Dendritic cell treated with granulocyte-macrophage colony-stimulating factor and Interleukin-4, amounts not matched to agents 40 ng/mL and 50 ng/mL, for 4 days (primary cell): ENCODE results near the gene GFER.

Experiments
- H3K27ac Mint-ChIP-seq: one replicate; pipeline ENCODE4 v1.8.0; 2022; ENCODE audit warnings: mild to moderate bottlenecking, mixed read lengths
- H3K27me3 Mint-ChIP-seq: one replicate; pipeline ENCODE4 v1.8.0; 2022; ENCODE audit warnings: mild to moderate bottlenecking, mixed read lengths
- H3K36me3 Mint-ChIP-seq: one replicate; pipeline ENCODE4 v1.8.0; 2022; ENCODE audit warnings: low read depth, mixed read lengths
- H3K4me1 Mint-ChIP-seq: one replicate; pipeline ENCODE4 v1.8.0; 2022; ENCODE audit warnings: low read depth, mixed read lengths
- H3K4me3 Mint-ChIP-seq: one replicate; pipeline ENCODE4 v1.8.0; 2022; ENCODE audit warnings: mild to moderate bottlenecking, moderate library complexity, mixed read lengths
- H3K9me3 Mint-ChIP-seq: one replicate; pipeline ENCODE4 v1.8.0; 2022; ENCODE audit warnings: mixed read lengths
- intact Hi-C: fragments of 100-400 bp; cut with micrococcal nuclease; formaldehyde crosslinking; loops from one replicate; pipeline ENCODE4 v1.15.0; 2022

Gene GFER

GRCh38 chr16:1998852-1999801 lies 15.1 kb downstream of the GFER start:
- H3K36me3 Mint-ChIP-seq: peaks cover 74% of the 10 kb centered on the region
- H3K4me3 Mint-ChIP-seq: no peak overlapping the region
- H3K27ac Mint-ChIP-seq: no peak overlapping the region
- peaks cover 14% of the 10 kb centered on the region for H3K4me1 Mint-ChIP-seq
- H3K27me3 Mint-ChIP-seq: no peaks in the 10 kb centered on the region
- intact Hi-C loops: no loop called here
- no peaks in the 10 kb centered on the region for H3K9me3 Mint-ChIP-seq

GRCh38 chr16:1999866-2000514 lies 16.0 kb downstream of the GFER start:
- Mint-ChIP-seq H3K27ac (no peak overlapping the region), H3K36me3 (peaks cover 81% of the 10 kb centered on the region)
- intact Hi-C loops: no loop called here

DNA sequence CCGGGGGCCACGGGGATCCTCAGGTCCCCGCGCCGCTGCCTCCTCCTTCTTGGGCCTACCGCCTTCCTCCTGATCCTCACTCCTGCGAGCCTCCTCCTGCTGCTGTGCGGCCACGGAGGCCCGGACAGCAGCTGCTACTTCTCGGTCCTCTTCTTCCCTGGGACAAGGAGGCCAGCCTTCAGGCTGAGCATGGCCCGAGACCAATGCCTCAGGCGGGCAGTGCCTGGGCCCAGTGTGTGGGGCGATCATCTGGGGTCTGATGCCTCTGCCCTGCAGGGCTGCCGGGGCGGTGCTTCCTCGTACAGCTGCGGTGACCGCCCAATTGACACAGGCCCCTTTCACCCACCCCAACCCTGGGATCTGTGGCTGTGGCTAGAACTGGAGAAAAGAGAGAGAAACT lies 17.0 kb downstream of the GFER start:
- Mint-ChIP-seq H3K4me3 (no peak overlapping the region), H3K27me3 (peaks cover 1% of the 10 kb centered on the region), H3K9me3 (no peaks in the 10 kb centered on the region), H3K4me1 (peaks cover 33% of the 10 kb centered on the region), H3K27ac (no peak overlapping the region), H3K36me3 (peaks cover 90% of the 10 kb centered on the region)
- intact Hi-C loops: no loop called here

More at GRCh38 chr16:1999866-2000514, 16.0 kb downstream of the GFER start:
- Mint-ChIP-seq H3K27me3 (no peaks in the 10 kb centered on the region), H3K4me1 (peaks cover 23% of the 10 kb centered on the region), H3K4me3 (no peak overlapping the region), H3K9me3 (no peaks in the 10 kb centered on the region)

DNA sequence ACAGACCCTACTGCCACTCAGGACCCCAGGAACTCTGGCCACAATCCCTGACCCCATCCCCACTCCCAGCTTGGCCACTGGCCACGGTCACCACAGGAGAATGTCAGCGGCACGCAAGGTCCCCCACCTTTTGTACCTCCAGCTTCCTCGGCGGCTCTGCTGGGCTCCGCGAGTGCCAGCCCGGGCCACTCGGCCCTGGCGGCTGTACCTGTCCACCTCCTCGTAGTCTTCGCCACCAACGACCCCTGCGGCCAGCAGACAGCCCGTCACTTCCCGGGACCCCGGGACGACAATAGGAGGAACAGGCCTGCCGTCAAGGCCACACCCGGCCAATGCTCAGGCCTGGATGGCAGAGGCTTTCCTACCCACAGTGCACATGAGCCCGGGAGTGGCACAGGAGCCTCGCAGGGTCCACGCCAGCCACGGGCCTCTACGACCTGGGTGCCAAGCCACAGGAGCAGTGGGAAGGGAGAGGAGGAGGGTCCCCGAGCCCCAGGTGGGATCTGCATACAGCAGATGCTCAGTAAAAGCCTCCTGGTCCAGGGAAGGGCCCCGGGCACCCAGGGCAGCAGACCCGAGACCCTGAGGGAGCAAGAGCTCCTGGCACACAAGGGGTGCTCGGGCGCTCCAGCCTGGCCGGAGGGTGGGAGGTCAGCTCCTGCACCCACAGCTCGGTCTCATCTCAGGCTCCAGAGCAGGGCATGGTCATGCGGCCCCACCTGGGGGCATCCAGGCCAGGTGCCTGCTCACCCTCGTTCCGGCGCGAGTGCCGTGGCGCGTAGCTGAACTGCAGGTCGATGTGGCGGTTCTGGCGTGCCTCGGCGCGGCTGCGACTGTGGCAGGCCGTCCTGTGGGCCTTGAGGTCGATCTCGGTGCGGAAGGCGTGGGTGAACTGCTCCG lies 17.7 kb downstream of the GFER start:
- intact Hi-C loops: no loop called here
- Mint-ChIP-seq H3K4me1 (peaks cover 40% of the 10 kb centered on the region), H3K27ac (no peak overlapping the region), H3K36me3 (peaks cover 92% of the 10 kb centered on the region), H3K27me3 (peaks cover 2% of the 10 kb centered on the region), H3K9me3 (no peaks in the 10 kb centered on the region), H3K4me3 (no peak overlapping the region)

- Mint-ChIP-seq H3K4me3 (no peak overlapping the region), H3K9me3 (no peaks in the 10 kb centered on the region), H3K27me3 (peaks cover 2% of the 10 kb centered on the region), H3K4me1 (peaks cover 49% of the 10 kb centered on the region), H3K36me3 (peaks cover 90% of the 10 kb centered on the region), H3K27ac (no peak overlapping the region)
- intact Hi-C loops: no loop called here
Observed at GRCh38 chr16:2002406-2003230, 18.6 kb downstream of the GFER start.

- no peak overlapping the region for H3K27ac Mint-ChIP-seq
- H3K4me3 Mint-ChIP-seq: no peak overlapping the region
- peaks cover 2% of the 10 kb centered on the region for H3K27me3 Mint-ChIP-seq
- intact Hi-C loops: no loop called here
- peaks cover 56% of the 10 kb centered on the region for H3K4me1 Mint-ChIP-seq
- H3K9me3 Mint-ChIP-seq: no peaks in the 10 kb centered on the region
- H3K36me3 Mint-ChIP-seq: peaks cover 90% of the 10 kb centered on the region
Observed at GRCh38 chr16:2003231-2003826, 19.3 kb downstream of the GFER start.

- Mint-ChIP-seq H3K4me3 (peak overlapping the region; percentile 5), H3K9me3 (no peaks in the 10 kb centered on the region), H3K27me3 (peaks cover 2% of the 10 kb centered on the region), H3K27ac (peak overlapping the region; percentile 40), H3K4me1 (peaks cover 63% of the 10 kb centered on the region), H3K36me3 (peaks cover 86% of the 10 kb centered on the region)
- intact Hi-C loops: loop anchor here (1.0 kb wide), 1 partner anchor 149 kb away; no protein-coding TSS in a partner anchor
Observed at GRCh38 chr16:2003827-2004641, 20.0 kb downstream of the GFER start.

DNA sequence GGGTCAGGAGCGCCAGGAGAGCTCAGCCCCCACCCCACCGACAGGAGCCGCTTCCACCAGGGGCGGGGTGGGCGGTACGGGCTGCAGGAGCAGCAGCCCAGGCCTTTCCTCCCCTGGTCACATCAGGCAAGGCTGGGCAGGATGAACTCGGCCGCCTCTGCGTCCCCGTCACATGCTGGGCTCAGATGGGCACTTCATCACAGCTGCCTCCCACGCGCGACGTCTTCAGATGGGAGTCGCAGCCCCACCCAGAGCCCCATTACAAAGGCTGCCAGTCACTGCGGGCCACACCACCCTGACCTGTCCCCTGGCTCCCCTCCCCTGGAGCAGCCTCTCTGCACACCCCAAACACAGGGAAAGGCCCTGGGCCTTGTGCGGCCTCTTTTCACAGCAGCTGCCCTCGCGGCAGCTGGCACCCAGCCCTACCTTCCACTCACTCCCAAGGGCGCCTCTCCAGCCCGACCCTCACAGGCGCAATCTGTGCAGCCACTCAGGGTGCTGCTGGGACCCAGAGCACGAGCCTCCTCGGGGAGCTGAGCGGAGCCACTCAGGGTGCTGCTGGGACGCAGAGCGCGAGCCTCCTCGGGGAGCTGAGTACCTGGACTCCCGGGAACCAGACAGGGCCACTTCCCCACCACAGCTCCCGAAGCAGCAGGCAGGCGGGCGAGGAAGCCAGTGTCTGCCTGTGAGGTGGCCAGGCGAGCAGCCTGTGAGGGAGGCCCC lies 21.0 kb downstream of the GFER start:
- Mint-ChIP-seq H3K4me3 (no peak overlapping the region), H3K4me1 (peaks cover 60% of the 10 kb centered on the region), H3K27ac (peak overlapping the region; percentile 40), H3K27me3 (peaks cover 2% of the 10 kb centered on the region), H3K36me3 (peaks cover 76% of the 10 kb centered on the region), H3K9me3 (no peaks in the 10 kb centered on the region)
- intact Hi-C loops: loop anchor here (1.0 kb wide), 1 partner anchor 148 kb away; no protein-coding TSS in a partner anchor

- H3K27ac Mint-ChIP-seq: peak overlapping the region; percentile 40
- H3K36me3 Mint-ChIP-seq: peaks cover 69% of the 10 kb centered on the region
- no peaks in the 10 kb centered on the region for H3K9me3 Mint-ChIP-seq
- peaks cover 60% of the 10 kb centered on the region for H3K4me1 Mint-ChIP-seq
- intact Hi-C loops: no loop called here
- H3K4me3 Mint-ChIP-seq: peak overlapping the region; percentile 45
- peaks cover 2% of the 10 kb centered on the region for H3K27me3 Mint-ChIP-seq
Observed at GRCh38 chr16:2005646-2006045, 21.7 kb downstream of the GFER start.

DNA sequence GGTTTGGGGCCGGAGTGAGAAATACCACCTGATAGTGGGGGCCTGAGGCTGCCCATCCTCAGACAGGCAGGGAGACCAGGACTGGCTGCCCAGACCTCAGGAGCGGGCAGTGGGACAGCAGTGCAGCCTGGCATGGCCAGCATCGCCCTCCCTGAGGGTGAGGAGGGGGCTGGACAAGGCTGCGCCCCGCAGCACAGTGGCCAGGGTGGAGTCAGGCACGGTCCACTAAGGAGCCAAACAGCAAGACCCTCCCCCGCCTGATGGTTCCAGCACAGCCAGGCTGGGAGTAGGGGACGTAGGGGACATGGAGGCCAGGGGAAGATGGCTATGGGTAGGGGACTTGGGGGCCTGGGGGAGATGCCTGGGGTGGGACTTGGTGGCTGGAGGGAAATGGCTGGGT lies 22.3 kb downstream of the GFER start:
- Mint-ChIP-seq H3K27me3 (peaks cover 2% of the 10 kb centered on the region), H3K4me3 (no peak overlapping the region), H3K27ac (peak overlapping the region; percentile 40), H3K36me3 (peaks cover 63% of the 10 kb centered on the region), H3K9me3 (no peaks in the 10 kb centered on the region), H3K4me1 (peaks cover 59% of the 10 kb centered on the region)
- intact Hi-C loops: no loop called here

DNA sequence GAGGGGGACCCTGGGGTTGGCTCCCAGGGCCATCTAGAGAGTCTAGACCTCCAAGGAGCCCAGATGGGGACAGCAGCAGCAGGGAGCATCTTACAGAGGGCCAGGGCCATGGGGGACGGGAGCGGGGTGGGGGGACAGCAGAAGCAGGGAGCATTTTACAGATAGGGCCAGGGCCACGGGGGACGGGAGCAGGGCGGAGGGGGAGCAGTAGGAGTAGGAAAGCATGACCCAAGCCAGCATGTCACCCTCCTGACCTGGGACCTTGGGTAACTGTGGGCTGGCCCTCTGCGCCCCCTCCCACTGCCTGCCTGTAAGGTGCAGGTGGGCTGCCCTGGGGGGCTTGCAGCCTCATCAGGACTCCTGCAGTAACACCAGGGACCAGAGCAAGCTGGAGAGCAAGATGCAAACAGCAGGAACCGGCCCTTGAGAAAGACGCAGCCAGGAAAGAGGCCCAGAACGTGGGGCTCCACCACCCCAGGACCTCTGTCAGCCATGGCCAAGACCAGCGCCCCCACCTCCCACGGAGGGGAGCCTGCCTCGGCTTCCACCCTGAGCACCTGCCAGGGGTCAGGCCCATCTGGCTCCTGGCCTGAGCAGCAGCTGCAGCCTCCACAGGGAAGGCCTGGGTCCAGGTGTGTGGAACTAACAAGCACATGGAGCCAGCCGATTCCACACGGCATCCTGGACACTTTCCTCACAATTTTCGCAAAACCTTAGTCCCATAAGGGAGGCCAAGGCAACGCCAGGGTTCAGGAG lies 23.3 kb downstream of the GFER start:
- Mint-ChIP-seq H3K27me3 (peaks cover 2% of the 10 kb centered on the region), H3K9me3 (no peaks in the 10 kb centered on the region), H3K4me1 (peaks cover 59% of the 10 kb centered on the region), H3K4me3 (peak overlapping the region; percentile 81), H3K27ac (peak overlapping the region; percentile 73), H3K36me3 (peaks cover 53% of the 10 kb centered on the region)
- intact Hi-C loops: no loop called here
